HepG2 (cell line): ENCODE data around the gene GKN1. TPM values are rescaled to one million over a fixed set of nuclear protein-coding genes. Genes with fewer than 3 reads are reported as not detected.

Source experiments
- ATAC-seq: fragments of 200-7000 bp; cut with Tn5 transposase; 3 replicates; pipeline ENCODE4 v1.9.1; 2020; ENCODE audit warnings: mild to moderate bottlenecking, moderate library complexity
- BruUV-seq: library from RNA; stranded (reverse); fragments of 400-500 nt; replicated peaks from 2 replicates; lab custom pipeline; 2021; lab: Mats Ljungman, UMichigan
- CTCF ChIA-PET: fragments of 300-600 bp; formaldehyde crosslinking; extraction: SDS; loops from one replicate; lab custom pipeline; 2021; ENCODE audit warnings: low total read pairs, inconsistent platforms, low intra/inter-chr PET ratio; lab: Yijun Ruan, JAX
- POLR2A ChIA-PET: fragments of 350-600 bp; sonication (Branson Sonifier 250); formaldehyde crosslinking; loops from one replicate; lab custom pipeline; 2020; ENCODE audit warnings: antibody characterized with exemption, inconsistent platforms; lab: Yijun Ruan, JAX
- DNase-seq: peaks from one replicate; pipeline ENCODE4 v3.0.0-alpha.2; 2015; ENCODE audit warnings: low spot score
- FAIRE-seq: peaks from 3 replicates; lab custom pipeline; 2011; peaks lifted over from hg19 to GRCh38; lab: Jason Lieb, UNC
- H2AFZ ChIP-seq: one replicate; pipeline ENCODE4 v1.6.1; 2011; ENCODE audit warnings: low read length, inconsistent platforms
- H3K27ac ChIP-seq: fragments of 300-600 bp; 3 replicates; pipeline ENCODE4 v1.8.0; 2011; ENCODE audit warnings: mixed run types, mild to moderate bottlenecking, mixed read lengths, low read length, inconsistent platforms; ENCODE audit not compliant: insufficient read depth; ENCODE audit errors: extremely low read length
- H3K27me3 ChIP-seq, 2 experiments: fragments of 200-600 bp in 1 of 2; 2 replicates in 1 of 2; 3 replicates in 1 of 2; pipeline versions ENCODE4 v1.6.0 to v1.8.0; 2011; ENCODE audit warnings: low read length in 2 of 2, mild to moderate bottlenecking in 2 of 2, moderate library complexity in 2 of 2, inconsistent platforms in 1 of 2; ENCODE audit not compliant: insufficient read depth in 2 of 2, control insufficient read depth in 1 of 2
- H3K36me3 ChIP-seq, 2 experiments: fragments of 200-600 bp in 1 of 2; replicated peaks in 1 of 2; 2 replicates in 1 of 2; 3 replicates in 1 of 2; pipeline versions ENCODE4 v1.5.1 to v1.8.0; 2011; ENCODE audit warnings: low read length in 2 of 2, inconsistent platforms in 1 of 2; ENCODE audit not compliant: insufficient read depth in 2 of 2, control insufficient read depth in 1 of 2
- H3K4me1 ChIP-seq: 2 replicates; pipeline ENCODE4 v1.5.1; 2012; ENCODE audit warnings: low read length, inconsistent platforms; ENCODE audit not compliant: insufficient read depth
- H3K4me2 ChIP-seq: 2 replicates; pipeline ENCODE4 v1.6.0; 2011; ENCODE audit warnings: low read depth, low read length, inconsistent platforms
- H3K4me3 ChIP-seq, 3 experiments: fragments of 200-600 bp in 1 of 3; sonication (generic), shearing (Covaris generic) in 1 of 3; replicated peaks in 1 of 3; 2 replicates each; pipeline ENCODE4 v1.5.1; 2011 to 2016; ENCODE audit warnings: low read length in 3 of 3, inconsistent platforms in 2 of 3, low read depth in 2 of 3, mild to moderate bottlenecking in 2 of 3, control low read depth in 1 of 3, mixed read lengths in 1 of 3; ENCODE audit not compliant: insufficient read depth in 1 of 3
- H3K79me2 ChIP-seq: one replicate; pipeline ENCODE4 v1.6.1; 2011; ENCODE audit warnings: low read length, inconsistent platforms; ENCODE audit not compliant: insufficient read depth
- H3K9ac ChIP-seq: 2 replicates; pipeline ENCODE4 v1.6.0; 2011; ENCODE audit warnings: mild to moderate bottlenecking, low read depth, low read length, inconsistent platforms; ENCODE audit not compliant: insufficient read depth
- H3K9me3 ChIP-seq: 2 replicates; pipeline ENCODE4 v1.5.1; 2012; ENCODE audit warnings: mild to moderate bottlenecking, low read length
- H4K20me1 ChIP-seq: 2 replicates; pipeline ENCODE4 v1.6.0; 2011; ENCODE audit warnings: inconsistent platforms, mild to moderate bottlenecking, low read length, moderate library complexity; ENCODE audit not compliant: insufficient read depth
- CC2D1A ChIP-seq: sonication (generic); formaldehyde crosslinking; IDR thresholded peaks from 2 replicates; pipeline ENCODE4 v1.8.1; 2023; ENCODE audit warnings: mild to moderate bottlenecking, missing genetic modification reagents
- SP2 ChIP-seq: sonication (generic); formaldehyde crosslinking; IDR thresholded peaks from 2 replicates; pipeline ENCODE4 v1.5.1; 2020; ENCODE audit warnings: mild to moderate bottlenecking, missing genetic modification reagents
- ZNF782 ChIP-seq: sonication (generic); formaldehyde crosslinking; IDR thresholded peaks from 2 replicates; pipeline ENCODE4 v1.4.0; 2020; ENCODE audit warnings: missing genetic modification reagents, mild to moderate bottlenecking, borderline replicate concordance
- ZNF816 ChIP-seq: sonication (generic); formaldehyde crosslinking; IDR thresholded peaks from 2 replicates; pipeline ENCODE4 v1.8.0; 2022; ENCODE audit warnings: missing genetic modification reagents, mild to moderate bottlenecking, borderline replicate concordance
- ZNF83 ChIP-seq: sonication (generic); formaldehyde crosslinking; IDR thresholded peaks from 2 replicates; pipeline ENCODE4 v1.4.0; 2020; ENCODE audit warnings: missing genetic modification reagents, mild to moderate bottlenecking, borderline replicate concordance
- in situ Hi-C: cut with HindIII; loops from 2 replicates; pipeline ENCODE4 v1.10.0; 2017; ENCODE audit warnings: low pct_unique_long_range_greater_than_20kb; ENCODE audit not compliant: extremely low pct_ligation_motif_present
- intact Hi-C: fragments of 100-400 bp; cut with micrococcal nuclease; formaldehyde crosslinking; loops from one replicate; pipeline ENCODE4 v1.10.0; 2022; ENCODE audit not compliant: unreplicated experiment
- polyA plus RNA-seq, 8 experiments: library from polyadenylated mRNA; depleted of rRNA in 3 of 8; stranded (reverse) in 7 of 8; unstranded in 1 of 8; fragments of >200 nt; fragmentation: Illumina TruSeq in 4 of 8; extraction: Trizol in 4 of 8; gene quantifications; 2 replicates each; pipeline versions ENCODE4 v1.2.1 to v1.2.3, GENCODE V29; 2011 to 2016; ENCODE audit warnings: low read depth in 4 of 8, missing spikeins in 1 of 8, mixed read lengths in 1 of 8; ENCODE audit not compliant: insufficient read depth in 1 of 8
- total RNA-seq, 5 experiments: library from RNA; depleted of rRNA; stranded (reverse); fragments of >200 nt; fragmentation: Illumina TruSeq; extraction: Trizol; gene quantifications; 2 replicates each; pipeline ENCODE4 v1.2.3, GENCODE V29; 2016; ENCODE audit warnings: low read depth in 1 of 5
- TF ChIP-seq, protein P1 (sequence below): sonication (generic); formaldehyde crosslinking; IDR thresholded peaks from 2 replicates; pipeline ENCODE4 v1.8.0; 2022; ENCODE audit warnings: missing genetic modification reagents, mild to moderate bottlenecking, borderline replicate concordance
- TF ChIP-seq, protein P2 (sequence below): sonication (generic); formaldehyde crosslinking; IDR thresholded peaks from 2 replicates; pipeline ENCODE4 v1.8.1; 2023; ENCODE audit warnings: mild to moderate bottlenecking, missing genetic modification reagents

The GKN1 gene
- total and polyA plus RNA-seq, 2 of the 13 experiments (the other 11 are each of a cell fraction or from before 2014, with no cell fraction given), result not detected

DNA sequence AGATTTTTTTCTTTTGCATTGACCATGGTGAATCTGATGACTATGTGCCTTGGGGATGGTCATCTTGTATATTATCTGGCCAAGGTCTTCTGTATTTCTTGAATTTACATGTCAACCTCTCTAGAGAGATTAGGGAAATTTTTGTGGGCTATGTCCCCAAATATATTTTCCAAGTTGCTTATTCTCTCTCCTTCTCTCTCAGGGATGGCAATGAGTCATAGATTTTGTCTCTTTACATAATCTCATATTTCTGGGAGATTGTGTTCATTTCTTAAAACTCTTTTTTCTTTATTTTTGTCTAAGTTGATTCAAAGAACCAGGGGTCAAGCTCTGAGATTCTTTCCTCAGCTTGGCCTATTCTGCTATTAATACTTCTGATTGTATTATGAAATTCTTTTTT is 31.6 kb upstream of the GKN1 start:
- Histone ChIP-seq H3K9me3 (0 out of 2 replicates have a peak, but pooled peaks cover 4% of the 10 kb centered on the region), H3K27me3 (no peaks in the 10 kb centered on the region; a peak in 1 of 5 replicates), H3K4me1 (peaks cover 18% of the 10 kb centered on the region), H3K79me2 (no peaks in the 10 kb centered on the region), H3K27ac (no peak overlapping the region), H3K36me3 (no peaks in the 10 kb centered on the region), H3K4me2 (no peak overlapping the region), H4K20me1 (no peaks in the 10 kb centered on the region), H2AFZ (no peak overlapping the region), H3K4me3 (no peak overlapping the region), H3K9ac (no peak overlapping the region)
- no peak for ATAC-seq
- no TSS peak for BruUV-seq
- FAIRE-seq, result no peak
- TF ChIP-seq, protein P1, sequence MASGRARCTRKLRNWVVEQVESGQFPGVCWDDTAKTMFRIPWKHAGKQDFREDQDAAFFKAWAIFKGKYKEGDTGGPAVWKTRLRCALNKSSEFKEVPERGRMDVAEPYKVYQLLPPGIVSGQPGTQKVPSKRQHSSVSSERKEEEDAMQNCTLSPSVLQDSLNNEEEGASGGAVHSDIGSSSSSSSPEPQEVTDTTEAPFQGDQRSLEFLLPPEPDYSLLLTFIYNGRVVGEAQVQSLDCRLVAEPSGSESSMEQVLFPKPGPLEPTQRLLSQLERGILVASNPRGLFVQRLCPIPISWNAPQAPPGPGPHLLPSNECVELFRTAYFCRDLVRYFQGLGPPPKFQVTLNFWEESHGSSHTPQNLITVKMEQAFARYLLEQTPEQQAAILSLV (CRISPR knock-in tag), result no peak
- TF ChIP-seq CC2D1A (CRISPR knock-in tag) (no peak), ZNF782 (CRISPR knock-in tag) (no peak), ZNF83 (CRISPR knock-in tag) (no peak), ZNF816 (CRISPR knock-in tag) (no peak), SP2 (CRISPR knock-in tag) (no peak)
- TF ChIP-seq, protein P2, sequence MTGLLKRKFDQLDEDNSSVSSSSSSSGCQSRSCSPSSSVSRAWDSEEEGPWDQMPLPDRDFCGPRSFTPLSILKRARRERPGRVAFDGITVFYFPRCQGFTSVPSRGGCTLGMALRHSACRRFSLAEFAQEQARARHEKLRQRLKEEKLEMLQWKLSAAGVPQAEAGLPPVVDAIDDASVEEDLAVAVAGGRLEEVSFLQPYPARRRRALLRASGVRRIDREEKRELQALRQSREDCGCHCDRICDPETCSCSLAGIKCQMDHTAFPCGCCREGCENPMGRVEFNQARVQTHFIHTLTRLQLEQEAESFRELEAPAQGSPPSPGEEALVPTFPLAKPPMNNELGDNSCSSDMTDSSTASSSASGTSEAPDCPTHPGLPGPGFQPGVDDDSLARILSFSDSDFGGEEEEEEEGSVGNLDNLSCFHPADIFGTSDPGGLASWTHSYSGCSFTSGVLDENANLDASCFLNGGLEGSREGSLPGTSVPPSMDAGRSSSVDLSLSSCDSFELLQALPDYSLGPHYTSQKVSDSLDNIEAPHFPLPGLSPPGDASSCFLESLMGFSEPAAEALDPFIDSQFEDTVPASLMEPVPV (CRISPR knock-in tag), result no peak
- intact Hi-C loops (loop anchor here (1.0 kb wide), 1 partner anchor 364 kb away; no protein-coding TSS in a partner anchor), in situ Hi-C loops (loop anchor here (10.0 kb wide), 1 partner anchor 362 kb away; no protein-coding TSS in a partner anchor)
- POLR2A ChIA-PET, result no interaction called here
- DNase-seq, result no peak
- CTCF ChIA-PET, result interaction anchor here (0.9 to 1.7 kb wide), 2 partner anchors 70 to 364 kb away, joined by 3 to 9 read pairs; partner anchors contain the start of gene ANTXR1
